Gastrocnemius medialis (tissue), 4 donors: ENCODE measurements around the gene DIP2B. TPM values are rescaled to one million over a fixed set of nuclear protein-coding genes. Genes with fewer than 3 reads are reported as not detected.

ENCODE experiments used
- ATAC-seq, 2 donors: fragments of 150-250 bp; one replicate each; pipeline ENCODE4 v1.9.1; 2016
- DNase-seq, 2 donors: peaks; one replicate each; pipeline ENCODE4 v3.0.0-alpha.2; 2019
- H3K27ac ChIP-seq, 4 donors: fragments of 200-600 bp; sonication (generic); 1 replicate in 1 of 4; 2 replicates in 3 of 4; pipeline ENCODE4 v1.5.1; 2016 to 2018; ENCODE audit warnings: mild to moderate bottlenecking in 2 of 4, moderate library complexity in 1 of 4
- H3K27me3 ChIP-seq, 3 donors: fragments of 200-600 bp; sonication (generic) in 2 of 3; 1 replicate in 1 of 3; 2 replicates in 2 of 3; pipeline versions ENCODE4 v1.5.1 to v1.6.0; 2016 to 2019; ENCODE audit warnings: mild to moderate bottlenecking in 1 of 3, moderate library complexity in 1 of 3
- H3K36me3 ChIP-seq, 2 donors: fragments of 200-600 bp; sonication (generic) in 1 of 2; one replicate each; pipeline ENCODE4 v1.5.1; 2017 to 2018
- H3K4me1 ChIP-seq, 2 donors: fragments of 200-600 bp; sonication (generic) in 1 of 2; one replicate each; pipeline ENCODE4 v1.5.1; 2016 to 2017; ENCODE audit warnings: mild to moderate bottlenecking in 2 of 2
- H3K4me3 ChIP-seq, 4 donors: fragments of 200-600 bp; sonication (generic) in 3 of 4; 1 replicate in 1 of 4; 2 replicates in 3 of 4; pipeline ENCODE4 v1.5.1; 2016 to 2019; ENCODE audit warnings: mild to moderate bottlenecking in 2 of 4
- H3K9me3 ChIP-seq, 3 donors: fragments of 200-600 bp; sonication (generic) in 2 of 3; 1 replicate in 1 of 3; 2 replicates in 2 of 3; pipeline ENCODE4 v1.5.1; 2016 to 2019
- CTCF ChIP-seq, 5 experiments: fragments of 450-650 bp in 3 of 5; fragments of 200-600 bp in 2 of 5; sonication (generic) in 2 of 5; IDR thresholded peaks in 4 of 5; conservative IDR thresholded peaks in 1 of 5; 1 replicate in 4 of 5; 2 replicates in 1 of 5; pipeline ENCODE4 v1.5.1; 2016 to 2019; ENCODE audit warnings: antibody characterized with exemption in 5 of 5, mild to moderate bottlenecking in 3 of 5, moderate library complexity in 3 of 5
- POLR2A ChIP-seq, 2 donors: fragments of 450-650 bp; IDR thresholded peaks; one replicate each; pipeline ENCODE4 v1.6.1; 2017; ENCODE audit warnings: antibody characterized with exemption in 2 of 2, mild to moderate bottlenecking in 2 of 2, moderate library complexity in 2 of 2
- in situ Hi-C, 4 donors: fragments of 200-750 bp; cut with MboI; loops; one replicate each; pipeline versions ENCODE4 v1.15.0 to v1.8.0; 2017; ENCODE audit warnings: low sequenced_read_pairs in 4 of 4
- intact Hi-C: fragments of 100-400 bp; cut with DNase I; formaldehyde crosslinking; loops from one replicate; pipeline ENCODE4 v1.15.1; 2023; ENCODE audit warnings: low total_unique reads
- total RNA-seq, 4 donors: library from RNA; depleted of rRNA; stranded (reverse); fragments of >200 nt; gene quantifications; one replicate each; pipeline versions ENCODE4 v1.1.0 to v1.2.3, GENCODE V29; 2016

The DIP2B gene
- total RNA-seq, 4 donors from 2014 or later: 11.5 to 15.2 (median 12.2) TPM

GRCh38 chr12:50610171-50610570 is 105.4 kb downstream of the DIP2B start:
- in situ Hi-C loops: no loop called here
- no peak for DNase-seq
- no peak overlapping the region for H3K27ac ChIP-seq

GRCh38 chr12:50611021-50611744 is 106.4 kb downstream of the DIP2B start:
- H3K27me3 ChIP-seq: no peaks in the 10 kb centered on the region
- no peak overlapping the region for H3K4me3 ChIP-seq
- in situ Hi-C loops: no loop called here
- no peak overlapping the region for H3K27ac ChIP-seq
- intact Hi-C loops: no loop called here
- TF ChIP-seq POLR2A (IDR thresholded peaks at IDR 0.05) (no peak), CTCF (IDR thresholded peaks at IDR 0.05 in 4 of 5, conservative IDR thresholded peaks at IDR 0.05 in 1 of 5) (no peak)
- no peak for DNase-seq
- H3K4me1 ChIP-seq: peaks cover 22 to 23% of the 10 kb centered on the region in 2 donors
- ATAC-seq: no peak
- H3K36me3 ChIP-seq: no peaks in the 10 kb centered on the region
- no peaks in the 10 kb centered on the region for H3K9me3 ChIP-seq

More at GRCh38 chr12:50610171-50610570, 105.4 kb downstream of the DIP2B start:
- Histone ChIP-seq H3K4me1 (peaks cover 13 to 20% of the 10 kb centered on the region in 2 donors), H3K27me3 (no peaks in the 10 kb centered on the region), H3K9me3 (no peaks in the 10 kb centered on the region), H3K4me3 (no peak overlapping the region), H3K36me3 (no peaks in the 10 kb centered on the region)
- intact Hi-C loops: no loop called here
- ATAC-seq: no peak
- TF ChIP-seq POLR2A (IDR thresholded peaks at IDR 0.05) (no peak), CTCF (IDR thresholded peaks at IDR 0.05 in 4 of 5, conservative IDR thresholded peaks at IDR 0.05 in 1 of 5) (no peak)

GRCh38 chr12:50612882-50613281 is 108.1 kb downstream of the DIP2B start:
- intact Hi-C loops: no loop called here

GRCh38 chr12:50613463-50613862 is 108.7 kb downstream of the DIP2B start:
- intact Hi-C loops: no loop called here
- Histone ChIP-seq H3K4me1 (peaks cover 20 to 25% of the 10 kb centered on the region in 2 donors), H3K36me3 (no peaks in the 10 kb centered on the region), H3K27ac (no peak overlapping the region), H3K9me3 (no peaks in the 10 kb centered on the region), H3K27me3 (no peaks in the 10 kb centered on the region), H3K4me3 (no peak overlapping the region)
- DNase-seq: no peak
- in situ Hi-C loops: no loop called here
- TF ChIP-seq POLR2A (IDR thresholded peaks at IDR 0.05) (no peak), CTCF (IDR thresholded peaks at IDR 0.05 in 4 of 5, conservative IDR thresholded peaks at IDR 0.05 in 1 of 5) (no peak)
- no peak for ATAC-seq

More at GRCh38 chr12:50612882-50613281, 108.1 kb downstream of the DIP2B start:
- H3K9me3 ChIP-seq: no peaks in the 10 kb centered on the region
- in situ Hi-C loops: no loop called here
- no peak for TF ChIP-seq POLR2A (IDR thresholded peaks at IDR 0.05)
- no peak for TF ChIP-seq CTCF (IDR thresholded peaks at IDR 0.05 in 4 of 5, conservative IDR thresholded peaks at IDR 0.05 in 1 of 5)
- H3K4me1 ChIP-seq: peaks cover 20 to 25% of the 10 kb centered on the region in 2 donors
- H3K27ac ChIP-seq: no peak overlapping the region
- DNase-seq: no peak
- no peak overlapping the region for H3K4me3 ChIP-seq
- no peaks in the 10 kb centered on the region for H3K27me3 ChIP-seq
- ATAC-seq: no peak
- H3K36me3 ChIP-seq: no peaks in the 10 kb centered on the region
